Parathyroid adenoma (tissue), 2 donors: ENCODE data around the gene PI4KA.

Source experiments
- H2AFZ ChIP-seq: fragments of 300-600 bp; sonication (generic); one replicate; pipeline ENCODE4 v1.7.0; 2017; ENCODE audit warnings: antibody characterized with exemption, mild to moderate bottlenecking
- H3K27ac ChIP-seq: fragments of 300-600 bp; sonication (generic); one replicate; pipeline ENCODE4 v1.7.0; 2017
- H3K27me3 ChIP-seq: fragments of 300-600 bp; sonication (generic); one replicate; pipeline ENCODE4 v1.7.0; 2017; ENCODE audit warnings: low read length; ENCODE audit not compliant: control insufficient read depth, insufficient read depth
- H3K36me3 ChIP-seq: fragments of 300-600 bp; sonication (generic); one replicate; pipeline ENCODE4 v1.7.0; 2017; ENCODE audit warnings: low read length; ENCODE audit not compliant: control insufficient read depth, insufficient read depth
- H3K4me1 ChIP-seq: fragments of 300-600 bp; sonication (generic); one replicate; pipeline ENCODE4 v1.7.0; 2017; ENCODE audit warnings: control low read depth
- H3K4me2 ChIP-seq: fragments of 300-600 bp; sonication (generic); one replicate; pipeline ENCODE4 v1.7.0; 2017; ENCODE audit warnings: low read length
- H3K4me3 ChIP-seq: fragments of 300-600 bp; sonication (generic); one replicate; pipeline ENCODE4 v1.7.0; 2017; ENCODE audit warnings: low read depth, low read length
- H3K79me2 ChIP-seq: fragments of 300-600 bp; sonication (generic); one replicate; pipeline ENCODE4 v1.7.0; 2017; ENCODE audit warnings: control low read depth
- H3K9ac ChIP-seq: fragments of 300-600 bp; sonication (generic); one replicate; pipeline ENCODE4 v1.7.0; 2017; ENCODE audit warnings: mild to moderate bottlenecking
- H3K9me3 ChIP-seq: fragments of 300-600 bp; sonication (generic); one replicate; pipeline ENCODE4 v1.7.0; 2017; ENCODE audit warnings: low read length; ENCODE audit not compliant: control insufficient read depth
- TF ChIP-seq, protein P1 (sequence below): fragments of 300-600 bp; sonication (generic); IDR thresholded peaks from one replicate; pipeline ENCODE4 v1.7.0; 2017; ENCODE audit warnings: antibody characterized with exemption, mild to moderate bottlenecking
- donor health status: primary hyperparathyroidism.

The PI4KA gene

DNA sequence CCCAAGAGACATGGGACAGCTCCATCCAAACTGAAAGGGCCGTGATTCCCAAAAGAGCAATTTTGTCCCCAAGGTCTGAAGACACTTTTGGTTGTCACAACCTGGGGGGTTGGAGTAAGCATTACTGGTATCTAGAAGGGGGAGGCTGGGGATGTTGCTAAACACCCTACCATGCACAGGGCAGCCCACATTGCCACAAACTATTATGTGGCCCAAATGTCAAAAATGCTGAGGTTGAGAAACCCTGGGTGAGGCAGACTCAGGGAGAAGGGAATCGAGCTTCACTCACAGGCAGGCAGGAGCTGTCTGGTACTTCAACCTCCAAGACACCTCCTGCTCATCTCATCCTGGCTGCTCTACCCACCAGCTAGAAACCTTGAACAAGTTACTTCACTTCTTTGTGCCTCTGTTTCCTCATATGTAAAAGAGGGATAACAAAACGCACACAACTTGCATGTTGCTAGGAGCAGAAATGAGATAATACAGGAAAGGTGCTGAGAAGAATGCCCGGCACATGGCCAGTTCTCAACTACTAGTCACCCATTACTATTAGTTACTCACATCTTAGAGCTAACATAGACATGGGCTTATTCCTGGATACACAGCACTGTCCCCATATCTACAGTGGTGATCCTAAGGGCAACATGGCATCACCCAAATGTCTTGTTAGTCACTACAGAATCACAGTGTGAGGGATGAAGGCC lies 75.9 kb downstream of the PI4KA start:
- H3K27me3 ChIP-seq = no peaks in the 10 kb centered on the region
- H3K9me3 ChIP-seq = no peaks in the 10 kb centered on the region
- no peak overlapping the region for H3K9ac ChIP-seq
- H3K79me2 ChIP-seq = no peaks in the 10 kb centered on the region
- no peak overlapping the region for H3K4me3 ChIP-seq
- TF ChIP-seq, protein P1, sequence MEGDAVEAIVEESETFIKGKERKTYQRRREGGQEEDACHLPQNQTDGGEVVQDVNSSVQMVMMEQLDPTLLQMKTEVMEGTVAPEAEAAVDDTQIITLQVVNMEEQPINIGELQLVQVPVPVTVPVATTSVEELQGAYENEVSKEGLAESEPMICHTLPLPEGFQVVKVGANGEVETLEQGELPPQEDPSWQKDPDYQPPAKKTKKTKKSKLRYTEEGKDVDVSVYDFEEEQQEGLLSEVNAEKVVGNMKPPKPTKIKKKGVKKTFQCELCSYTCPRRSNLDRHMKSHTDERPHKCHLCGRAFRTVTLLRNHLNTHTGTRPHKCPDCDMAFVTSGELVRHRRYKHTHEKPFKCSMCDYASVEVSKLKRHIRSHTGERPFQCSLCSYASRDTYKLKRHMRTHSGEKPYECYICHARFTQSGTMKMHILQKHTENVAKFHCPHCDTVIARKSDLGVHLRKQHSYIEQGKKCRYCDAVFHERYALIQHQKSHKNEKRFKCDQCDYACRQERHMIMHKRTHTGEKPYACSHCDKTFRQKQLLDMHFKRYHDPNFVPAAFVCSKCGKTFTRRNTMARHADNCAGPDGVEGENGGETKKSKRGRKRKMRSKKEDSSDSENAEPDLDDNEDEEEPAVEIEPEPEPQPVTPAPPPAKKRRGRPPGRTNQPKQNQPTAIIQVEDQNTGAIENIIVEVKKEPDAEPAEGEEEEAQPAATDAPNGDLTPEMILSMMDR = no peak
- H2AFZ ChIP-seq = no peak overlapping the region
- H3K4me1 ChIP-seq = no peaks in the 10 kb centered on the region
- H3K27ac ChIP-seq = no peak overlapping the region
- no peaks in the 10 kb centered on the region for H3K36me3 ChIP-seq
- H3K4me2 ChIP-seq = no peak overlapping the region

DNA sequence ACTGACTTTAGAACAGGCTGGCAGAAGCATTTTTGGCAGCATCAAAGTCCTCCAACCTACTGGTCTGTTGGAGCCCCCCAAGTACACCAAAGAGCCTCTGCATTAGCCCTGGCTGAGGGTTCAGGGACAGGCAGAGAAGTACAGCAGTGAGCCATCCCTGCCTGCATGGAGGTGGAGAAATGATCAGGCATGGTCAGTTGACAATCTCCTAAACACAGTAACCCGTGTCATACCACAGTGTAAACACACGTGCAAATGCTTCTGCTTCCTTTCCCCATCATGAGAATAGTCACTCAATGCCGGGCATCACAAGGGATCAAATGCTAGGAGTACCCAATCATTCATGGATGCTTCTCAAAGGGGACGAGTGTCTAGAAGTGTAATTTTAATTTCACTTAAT lies 76.5 kb downstream of the PI4KA start:
- no peaks in the 10 kb centered on the region for H3K27me3 ChIP-seq
- no peaks in the 10 kb centered on the region for H3K9me3 ChIP-seq
- H3K36me3 ChIP-seq = no peaks in the 10 kb centered on the region
- H3K27ac ChIP-seq = no peak overlapping the region
- H3K4me1 ChIP-seq = no peaks in the 10 kb centered on the region
- H2AFZ ChIP-seq = no peak overlapping the region
- TF ChIP-seq, protein P1 = no peak
- H3K4me3 ChIP-seq = no peak overlapping the region
- no peak overlapping the region for H3K9ac ChIP-seq
- no peaks in the 10 kb centered on the region for H3K79me2 ChIP-seq
- no peak overlapping the region for H3K4me2 ChIP-seq

DNA sequence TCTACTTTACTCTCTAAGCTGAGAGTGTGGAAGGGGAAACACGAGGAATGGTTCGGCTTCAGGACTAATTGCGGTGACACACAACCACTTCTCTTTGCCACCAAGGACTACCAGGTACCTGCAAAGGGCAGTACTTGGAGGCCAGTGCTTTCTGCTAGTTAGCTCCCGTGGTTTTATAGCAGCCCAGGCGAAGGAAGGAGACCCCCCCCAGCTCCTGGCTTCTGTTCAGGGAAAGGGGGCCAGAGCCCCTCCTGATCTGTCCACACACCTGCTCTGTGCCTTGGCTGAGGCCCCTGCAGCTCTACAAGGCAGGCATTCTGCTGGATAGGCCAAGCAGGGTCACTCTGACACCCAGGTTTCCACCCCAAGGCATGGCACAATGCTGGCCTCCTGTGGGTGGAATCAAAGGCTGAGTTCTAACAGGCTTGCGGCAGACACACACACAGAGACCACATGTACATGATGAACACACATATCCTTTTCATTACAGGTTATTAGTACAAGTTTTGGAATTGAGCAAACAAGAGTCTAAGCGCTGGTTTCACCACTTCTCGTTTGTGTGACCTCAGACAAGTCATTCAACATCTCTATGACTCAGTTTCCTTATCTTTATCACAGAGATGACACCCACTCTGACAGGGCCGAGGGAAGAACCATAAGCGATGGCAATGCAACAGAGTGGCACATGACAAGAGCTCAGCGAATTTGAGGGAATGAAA lies 77.2 kb downstream of the PI4KA start:
- Histone ChIP-seq H3K79me2 (no peaks in the 10 kb centered on the region), H3K27me3 (no peaks in the 10 kb centered on the region), H3K36me3 (no peaks in the 10 kb centered on the region), H3K9ac (no peak overlapping the region), H2AFZ (no peak overlapping the region), H3K27ac (no peak overlapping the region), H3K4me2 (no peak overlapping the region), H3K4me1 (no peaks in the 10 kb centered on the region), H3K9me3 (no peaks in the 10 kb centered on the region), H3K4me3 (no peak overlapping the region)
- TF ChIP-seq, protein P1 = no peak

DNA sequence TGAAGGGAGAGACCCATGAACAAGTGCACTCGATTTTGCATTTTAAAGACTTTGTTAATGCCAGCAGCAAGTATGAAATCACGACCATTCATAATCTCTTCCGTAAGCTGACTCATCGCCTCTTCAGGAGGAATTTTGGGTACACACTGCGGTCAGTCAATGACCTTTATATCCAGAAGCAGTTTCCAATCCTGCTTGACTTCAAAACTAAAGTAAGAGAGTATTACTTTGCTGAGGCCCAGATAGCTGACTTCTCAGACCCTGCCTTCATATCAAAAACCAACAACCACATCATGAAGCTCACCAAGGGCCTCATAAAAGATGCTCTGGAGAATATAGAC lies 78.8 kb downstream of the PI4KA start:
- Histone ChIP-seq H3K36me3 (no peaks in the 10 kb centered on the region), H3K79me2 (no peaks in the 10 kb centered on the region)
- TF ChIP-seq, protein P1 = no peak

More for the DNA sequence above, 78.8 kb downstream of the PI4KA start:
- H3K9me3 ChIP-seq = no peaks in the 10 kb centered on the region
- no peak overlapping the region for H3K4me2 ChIP-seq
- H2AFZ ChIP-seq = no peak overlapping the region
- no peak overlapping the region for H3K9ac ChIP-seq
- no peak overlapping the region for H3K4me3 ChIP-seq
- H3K4me1 ChIP-seq = no peaks in the 10 kb centered on the region
- no peak overlapping the region for H3K27ac ChIP-seq
- no peaks in the 10 kb centered on the region for H3K27me3 ChIP-seq
